PC-9 (cell line): ENCODE measurements around the gene WDR88.

Experiments
- CTCF ChIP-seq: fragments of 200-600 bp; sonication (generic); conservative IDR thresholded peaks from 2 replicates; pipeline ENCODE4 v1.6.1; 2017; ENCODE audit warnings: mixed run types, antibody characterized with exemption, mild to moderate bottlenecking, moderate library complexity
- EZH2 ChIP-seq: fragments of 200-600 bp; sonication (generic); IDR thresholded peaks from 2 replicates; pipeline ENCODE4 v1.8.0; 2017; ENCODE audit warnings: antibody characterized with exemption, low read depth

GRCh38 chr19:33194886-33195644, 63.2 kb downstream of the WDR88 start:
- TF ChIP-seq CTCF (no peak), EZH2 (no peak)
